CD4-positive, alpha-beta T cell (primary cell): ENCODE results near the gene PAFAH1B2. TPM values are rescaled to one million over a fixed set of nuclear protein-coding genes. Genes with fewer than 3 reads are reported as not detected.
"Not testable (repeated sequence)": the region's sequence is repeated elsewhere in the genome, so short reads cannot be mapped to it uniquely, and the experiment has no call there.

Experiments used
- ATAC-seq: fragments of 200-7000 bp; cut with Tn5 transposase; one replicate; pipeline ENCODE4 v1.10.0; 2022; ENCODE audit warnings: mild to moderate bottlenecking; ENCODE audit not compliant: poor library complexity
- CTCF ChIA-PET: fragments of 350-600 bp; sonication (Branson Sonifier 250); formaldehyde crosslinking; loops from one replicate; lab custom pipeline; 2021; ENCODE audit warnings: antibody characterized with exemption, inconsistent platforms; lab: Charles Lee
- POLR2A ChIA-PET: fragments of 350-600 bp; sonication (Branson Sonifier 250); formaldehyde crosslinking; loops from one replicate; lab custom pipeline; 2021; ENCODE audit warnings: antibody characterized with exemption, inconsistent platforms; lab: Charles Lee
- DNase-seq, 14 experiments: peaks; one replicate each; pipeline ENCODE4 v3.0.0-alpha.2; 2013 to 2020; ENCODE audit warnings: mixed read lengths in 2 of 14
- H3K27ac ChIP-seq, 2 donors: one replicate each; pipeline versions ENCODE4 v1.5.1 to v1.7.0; 2013; ENCODE audit warnings: low read length in 2 of 2, low read depth in 1 of 2, mild to moderate bottlenecking in 1 of 2
- H3K27me3 ChIP-seq, 2 experiments: 1 replicate in 1 of 2; 2 replicates in 1 of 2; pipeline versions ENCODE4 v1.6.1 to v1.7.0; 2013; ENCODE audit warnings: low read length in 2 of 2, control low read depth in 1 of 2, mild to moderate bottlenecking in 1 of 2, moderate library complexity in 1 of 2; ENCODE audit not compliant: insufficient read depth in 2 of 2, control insufficient read depth in 1 of 2
- H3K36me3 ChIP-seq: one replicate; pipeline ENCODE4 v1.6.1; 2013; ENCODE audit warnings: low read length, control low read depth; ENCODE audit not compliant: insufficient read depth
- H3K4me1 ChIP-seq: one replicate; pipeline ENCODE4 v1.6.1; 2013; ENCODE audit warnings: low read length, control low read depth; ENCODE audit not compliant: insufficient read depth
- H3K4me3 ChIP-seq: one replicate; pipeline ENCODE4 v1.5.1; 2013; ENCODE audit warnings: mild to moderate bottlenecking, low read length, moderate library complexity
- H3K9me3 ChIP-seq, 2 experiments: 1 replicate in 1 of 2; 2 replicates in 1 of 2; pipeline versions ENCODE4 v1.6.1 to v1.7.0; 2013; ENCODE audit warnings: low read length in 2 of 2, mild to moderate bottlenecking in 2 of 2, control low read depth in 1 of 2, moderate library complexity in 1 of 2; ENCODE audit not compliant: control insufficient read depth in 1 of 2, insufficient read depth in 1 of 2
- H3K27ac Mint-ChIP-seq: one replicate; pipeline ENCODE4 v1.8.0; 2020; ENCODE audit warnings: mixed read lengths
- H3K27me3 Mint-ChIP-seq: one replicate; pipeline ENCODE4 v1.8.0; 2021; ENCODE audit warnings: mixed read lengths
- H3K36me3 Mint-ChIP-seq: one replicate; pipeline ENCODE4 v1.8.0; 2021; ENCODE audit warnings: low read depth, mixed read lengths
- H3K4me1 Mint-ChIP-seq: one replicate; pipeline ENCODE4 v1.8.0; 2021; ENCODE audit warnings: low read depth, mixed read lengths
- H3K4me3 Mint-ChIP-seq: one replicate; pipeline ENCODE4 v1.8.0; 2020; ENCODE audit warnings: mild to moderate bottlenecking, mixed read lengths
- H3K9me3 Mint-ChIP-seq: one replicate; pipeline ENCODE4 v1.8.0; 2020; ENCODE audit warnings: mixed read lengths
- CTCF ChIP-seq: fragments of 200-600 bp; IDR thresholded peaks from one replicate; pipeline ENCODE4 v1.8.0; 2022; ENCODE audit warnings: antibody characterized with exemption, mild to moderate bottlenecking
- intact Hi-C, 2 experiments: fragments of 100-400 bp; cut with DNase I in 1 of 2; cut with micrococcal nuclease in 1 of 2; formaldehyde crosslinking; loops; one replicate each; pipeline versions ENCODE4 v1.15.1 to v1.9.0; 2023 to 2025; cut with DNase I, micrococcal nuclease
- total RNA-seq, 174 experiments: library from RNA in 2 of 174; stranded (reverse) in 2 of 174; gene quantifications; one replicate each; pipeline ENCODE4 v1.2.3 and lab custom pipeline; 2021 to 2026

PAFAH1B2 gene
- total RNA-seq, 2 experiments from 2014 or later: 44.3 to 45.6 TPM

GRCh38 chr11:117180661-117181585 is 36.8 kb downstream of the PAFAH1B2 start:
- peaks cover 36% of the 10 kb centered on the region for H3K4me1 Mint-ChIP-seq
- DNase-seq: peak; percentile 29 to 85 (median 54)
- Histone ChIP-seq H3K4me3 (no peak overlapping the region), H3K27ac (no peak overlapping the region), H3K36me3 (peaks cover 13% of the 10 kb centered on the region), H3K9me3 (no peaks in the 10 kb centered on the region), H3K4me1 (peaks cover 32% of the 10 kb centered on the region), H3K27me3 (no peaks in the 10 kb centered on the region)
- H3K27ac Mint-ChIP-seq: peak overlapping the region; percentile 98
- intact Hi-C loops: loop anchor here in 1 of 2 experiments (1.0 kb wide), 1 partner anchor 45 kb away; no protein-coding TSS in a partner anchor
- peak overlapping the region; percentile 99 for H3K4me3 Mint-ChIP-seq
- ATAC-seq: peak; percentile 64
- peak; percentile 54 for TF ChIP-seq CTCF
- no peaks in the 10 kb centered on the region for H3K9me3 Mint-ChIP-seq
- CTCF ChIA-PET: interaction anchor here (0.8 to 2.2 kb wide), 5 partner anchors 9 to 45 kb away, joined by 3 to 11 read pairs (median 4); no protein-coding TSS in a partner anchor
- POLR2A ChIA-PET: interaction anchor here (1.4 to 4.9 kb wide), 4 partner anchors 14 to 51 kb away, joined by 5 to 60 read pairs (median 32); partner anchors contain the start of genes PAFAH1B2, PCSK7 and RNF214
- H3K27me3 Mint-ChIP-seq: no peaks in the 10 kb centered on the region
- peaks cover 23% of the 10 kb centered on the region for H3K36me3 Mint-ChIP-seq

GRCh38 chr11:117181586-117182550 is 37.8 kb downstream of the PAFAH1B2 start:
- peak; percentile 12 for TF ChIP-seq CTCF
- peaks cover 28% of the 10 kb centered on the region for H3K36me3 Mint-ChIP-seq
- intact Hi-C loops: loop anchor here in 1 of 2 experiments (1.0 kb wide), 1 partner anchor 44 kb away; no protein-coding TSS in a partner anchor
- Histone ChIP-seq H3K4me1 (peaks cover 32% of the 10 kb centered on the region), H3K27me3 (no peaks in the 10 kb centered on the region), H3K27ac (no peak overlapping the region), H3K4me3 (no peak overlapping the region), H3K9me3 (no peaks in the 10 kb centered on the region), H3K36me3 (peaks cover 17% of the 10 kb centered on the region)
- ATAC-seq: no peak
- H3K4me1 Mint-ChIP-seq: peaks cover 36% of the 10 kb centered on the region
- H3K9me3 Mint-ChIP-seq: no peaks in the 10 kb centered on the region
- ChIA-PET CTCF (interaction anchor here (1.1 to 2.2 kb wide), 3 partner anchors 10 to 44 kb away, joined by 3 to 11 read pairs (median 5); no protein-coding TSS in a partner anchor), POLR2A (interaction anchor here (4.8 to 4.9 kb wide), 2 partner anchors 38 to 50 kb away, joined by 46 to 60 read pairs; partner anchors contain the start of genes PAFAH1B2, PCSK7 and RNF214)
- peak in 2 of 14 experiments; percentile 8 to 21 for DNase-seq
- H3K27me3 Mint-ChIP-seq: no peaks in the 10 kb centered on the region
- peak overlapping the region; percentile 98 for H3K27ac Mint-ChIP-seq
- no peak overlapping the region for H3K4me3 Mint-ChIP-seq

DNA sequence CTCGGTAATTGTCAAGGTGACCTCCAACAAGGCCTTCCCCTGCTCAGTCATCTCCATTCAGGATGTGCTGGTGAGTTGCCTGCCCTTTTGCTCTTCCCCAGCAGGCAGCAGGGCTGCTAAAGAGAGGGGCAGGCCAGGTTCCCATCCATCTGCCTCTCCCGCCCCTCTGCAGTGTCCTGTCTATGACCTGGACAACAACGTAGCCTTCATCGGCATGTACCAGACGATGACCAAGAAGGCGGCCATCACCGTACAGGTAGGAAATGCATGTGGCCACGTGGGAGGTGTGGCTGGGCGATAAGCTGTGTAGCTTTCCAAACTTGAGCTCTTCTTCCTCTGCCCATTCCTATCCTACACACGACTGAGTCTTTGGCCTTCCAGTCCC is 38.5 kb downstream of the PAFAH1B2 start:
- H3K27ac ChIP-seq: no peak overlapping the region
- CTCF ChIA-PET: no interaction called here
- H3K27me3 ChIP-seq: no peaks in the 10 kb centered on the region
- peaks cover 34% of the 10 kb centered on the region for H3K36me3 Mint-ChIP-seq
- H3K4me1 Mint-ChIP-seq: peaks cover 36% of the 10 kb centered on the region
- ATAC-seq: no peak
- POLR2A ChIA-PET: no interaction called here
- peak in 2 of 14 experiments; percentile 13 to 22 for DNase-seq
- H3K4me1 ChIP-seq: peaks cover 32% of the 10 kb centered on the region
- no peak overlapping the region for H3K4me3 ChIP-seq
- H3K9me3 Mint-ChIP-seq: no peaks in the 10 kb centered on the region
- TF ChIP-seq CTCF: no peak
- H3K36me3 ChIP-seq: peaks cover 23% of the 10 kb centered on the region
- H3K27me3 Mint-ChIP-seq: no peaks in the 10 kb centered on the region
- no peak overlapping the region for H3K27ac Mint-ChIP-seq
- no peak overlapping the region for H3K4me3 Mint-ChIP-seq
- no peaks in the 10 kb centered on the region for H3K9me3 ChIP-seq
- intact Hi-C loops: no loop called here

GRCh38 chr11:117183178-117183577 is 39.1 kb downstream of the PAFAH1B2 start:
- H3K4me1 ChIP-seq: peaks cover 29% of the 10 kb centered on the region
- H3K9me3 Mint-ChIP-seq, DNase-seq: not testable (repeated sequence)

More at GRCh38 chr11:117183178-117183577, 39.1 kb downstream of the PAFAH1B2 start:
- POLR2A ChIA-PET, H3K9me3 ChIP-seq, CTCF ChIA-PET, ATAC-seq, H3K27me3 Mint-ChIP-seq, H3K4me3 Mint-ChIP-seq, H3K4me3 ChIP-seq, H3K27ac Mint-ChIP-seq, H3K27ac ChIP-seq, H3K27me3 ChIP-seq, intact Hi-C loops: not testable (repeated sequence)
- Mint-ChIP-seq H3K36me3 (peaks cover 40% of the 10 kb centered on the region), H3K4me1 (peaks cover 30% of the 10 kb centered on the region)
- H3K36me3 ChIP-seq: peaks cover 25% of the 10 kb centered on the region
